GM12872 (cell line): Measurements from ENCODE around the gene PI4K2B.

Experiments
- CTCF ChIP-seq: IDR thresholded peaks from 3 replicates; pipeline ENCODE4 v1.5.1; 2011; ENCODE audit warnings: low read depth, mild to moderate bottlenecking, low read length, moderate library complexity; ENCODE audit not compliant: insufficient read depth

The PI4K2B gene

DNA sequence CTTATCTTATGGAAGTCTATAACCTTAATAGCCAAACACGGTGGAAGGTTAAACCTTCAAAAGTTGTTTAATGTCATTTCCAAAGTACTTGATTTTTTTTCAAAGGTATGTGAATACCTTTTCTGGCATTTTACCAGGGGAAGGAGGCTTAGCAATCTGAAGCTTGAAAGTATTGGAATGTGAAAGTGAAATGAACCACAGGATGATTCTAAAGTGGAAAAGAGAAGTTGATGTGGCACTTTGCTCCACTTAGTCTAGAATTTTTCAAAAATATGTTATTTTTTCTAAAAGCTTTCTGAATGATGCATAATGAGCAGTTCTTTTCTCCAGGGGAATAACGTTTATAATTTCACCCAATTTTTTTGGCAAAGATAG lies 19.2 kb downstream of the PI4K2B start:
- TF ChIP-seq CTCF, result no peak

DNA sequence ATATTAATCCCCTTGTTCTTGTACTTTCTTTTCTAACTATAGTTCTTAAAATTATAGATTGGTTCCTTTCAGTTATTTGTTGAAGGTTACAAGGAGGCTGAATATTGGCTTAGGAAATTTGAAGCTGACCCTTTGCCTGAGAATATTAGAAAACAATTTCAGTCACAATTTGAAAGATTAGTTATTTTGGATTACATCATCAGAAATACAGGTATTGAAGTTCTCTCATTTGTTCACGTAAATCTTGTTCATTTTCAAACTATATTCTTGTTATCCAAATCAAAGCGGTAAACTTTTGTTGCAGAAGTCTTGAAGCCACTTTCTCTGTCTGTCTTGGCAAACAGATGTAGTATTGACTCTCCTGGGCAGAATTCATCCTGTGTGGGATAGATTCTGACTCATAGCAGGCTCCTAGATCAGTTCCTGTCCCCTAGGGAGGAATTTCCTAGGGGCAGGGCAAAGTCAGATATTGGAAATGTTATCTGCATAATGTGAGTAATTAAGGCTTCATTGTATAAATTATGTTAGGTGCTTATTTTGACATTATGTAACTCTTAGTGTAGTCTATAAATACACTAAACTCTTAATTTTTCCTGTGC lies 25.2 kb downstream of the PI4K2B start:
- no peak for TF ChIP-seq CTCF

GRCh38 chr4:25271866-25272265 lies 38.0 kb downstream of the PI4K2B start:
- TF ChIP-seq CTCF, result no peak

- no peak for TF ChIP-seq CTCF
Observed at GRCh38 chr4:25280210-25280609, 46.4 kb downstream of the PI4K2B start.

DNA sequence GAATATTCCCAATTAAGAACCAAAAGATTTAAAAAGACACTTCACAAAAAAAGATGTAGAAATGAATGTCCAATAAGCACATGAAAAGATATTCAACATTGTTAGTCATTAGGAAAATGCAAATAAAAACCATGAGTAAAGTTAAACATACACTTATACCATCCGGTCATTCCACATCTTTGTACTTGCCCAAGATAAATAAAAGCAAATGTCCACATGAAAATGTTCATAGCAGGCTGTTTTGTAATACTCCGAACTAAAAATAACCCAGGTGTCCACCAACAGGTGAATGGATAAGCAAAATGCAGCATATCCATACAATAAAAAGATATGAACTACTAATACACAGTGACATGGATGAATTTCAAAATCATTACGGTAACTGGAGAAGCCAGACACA lies 50.1 kb downstream of the PI4K2B start:
- no peak for TF ChIP-seq CTCF

DNA sequence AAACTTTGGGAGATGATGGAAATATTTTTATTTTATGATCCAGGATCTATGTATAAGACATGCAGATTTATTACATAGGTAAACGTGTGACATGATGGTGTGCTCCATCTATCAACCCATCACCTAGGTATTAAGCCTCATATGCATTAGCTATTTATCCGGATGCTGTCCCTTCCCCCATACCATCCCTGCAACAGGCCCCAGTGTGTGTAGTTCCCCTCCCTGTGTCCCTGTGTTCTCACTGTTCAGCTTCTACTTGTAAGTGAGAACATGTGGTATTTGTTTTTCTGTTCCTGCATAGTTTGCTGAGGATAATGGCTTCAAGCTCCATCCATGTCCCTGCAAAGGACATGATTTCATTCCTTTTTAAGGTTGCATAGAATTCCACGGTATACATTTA lies 50.6 kb downstream of the PI4K2B start:
- TF ChIP-seq CTCF, result no peak

- no peak for TF ChIP-seq CTCF
Observed at GRCh38 chr4:25290490-25291067, 56.7 kb downstream of the PI4K2B start.
